Vagina (tissue), 2 donors: ENCODE results near the gene TRMT2A.

Source experiments
- CTCF ChIP-seq, 3 experiments: fragments of 450-650 bp in 2 of 3; fragments of 200-600 bp in 1 of 3; sonication (generic) in 1 of 3; IDR thresholded peaks; one replicate each; pipeline ENCODE4 v1.5.1; 2017 to 2019; ENCODE audit warnings: antibody characterized with exemption in 3 of 3, mild to moderate bottlenecking in 2 of 3, moderate library complexity in 2 of 3
- POLR2AphosphoS5 ChIP-seq, 2 donors: sonication (generic); formaldehyde crosslinking; IDR thresholded peaks; one replicate each; pipeline ENCODE4 v1.9.0; 2017; ENCODE audit warnings: antibody characterized with exemption in 2 of 2, mild to moderate bottlenecking in 2 of 2, low read depth in 1 of 2; ENCODE audit not compliant: insufficient read depth in 1 of 2

GRCh38 chr22:20109411-20110358 is 7.3 kb downstream of the TRMT2A start:
- TF ChIP-seq CTCF (IDR thresholded peaks at IDR 0.05): no peak
- TF ChIP-seq POLR2AphosphoS5 (IDR thresholded peaks at IDR 0.05; ENCODE audit: insufficient read depth in 1 of 2, low read depth in 1 of 2): peak in 1 of 2 donors; percentile 15
